ENCODE data around the gene ZBTB42.

ZBTB42 gene

DNA sequence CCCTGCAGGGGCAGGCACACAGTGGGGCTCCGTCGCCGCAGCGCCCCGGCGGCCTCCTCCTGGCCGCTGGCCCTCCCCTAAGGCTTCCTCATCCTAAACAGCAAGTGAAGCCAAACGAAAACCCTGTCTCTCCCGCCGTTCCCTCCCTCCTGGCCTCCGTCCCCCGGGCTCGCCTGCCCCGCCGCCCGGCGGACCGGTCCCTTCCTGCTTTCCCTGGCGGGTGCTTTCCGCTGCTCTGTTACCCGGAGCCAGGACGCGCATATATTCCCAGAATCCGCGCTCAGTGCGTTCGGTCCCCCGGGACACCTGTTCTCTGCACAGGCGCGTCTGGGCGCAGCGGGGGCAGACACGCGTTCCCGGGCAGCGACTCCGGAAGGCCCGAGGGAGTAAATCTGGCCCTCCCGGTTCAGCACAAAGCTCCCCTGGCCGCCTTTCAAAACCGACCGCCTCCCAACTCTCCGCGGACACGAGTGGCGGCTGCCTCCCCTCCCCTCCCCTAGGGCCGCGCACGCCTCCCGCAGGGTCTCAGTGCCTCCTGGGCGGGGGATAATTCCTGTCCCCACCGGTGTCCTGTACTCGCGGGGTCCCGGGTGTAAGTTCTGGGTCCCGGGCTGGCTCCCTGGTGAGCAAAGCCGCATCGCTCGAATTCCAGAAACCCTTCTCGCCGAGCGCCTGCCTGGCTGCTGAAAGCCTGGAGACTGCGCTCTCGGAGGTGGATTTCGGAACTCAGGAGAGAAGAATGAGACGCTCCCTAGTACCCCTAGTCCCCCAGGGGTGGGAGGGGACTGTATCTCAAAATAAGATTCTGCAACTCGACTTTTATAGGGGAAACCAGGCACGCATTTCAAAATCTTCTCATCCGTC, 42.8 kb downstream of the ZBTB42 start:
- no peak for DNase-seq (ENCODE audit: low read depth)

DNA sequence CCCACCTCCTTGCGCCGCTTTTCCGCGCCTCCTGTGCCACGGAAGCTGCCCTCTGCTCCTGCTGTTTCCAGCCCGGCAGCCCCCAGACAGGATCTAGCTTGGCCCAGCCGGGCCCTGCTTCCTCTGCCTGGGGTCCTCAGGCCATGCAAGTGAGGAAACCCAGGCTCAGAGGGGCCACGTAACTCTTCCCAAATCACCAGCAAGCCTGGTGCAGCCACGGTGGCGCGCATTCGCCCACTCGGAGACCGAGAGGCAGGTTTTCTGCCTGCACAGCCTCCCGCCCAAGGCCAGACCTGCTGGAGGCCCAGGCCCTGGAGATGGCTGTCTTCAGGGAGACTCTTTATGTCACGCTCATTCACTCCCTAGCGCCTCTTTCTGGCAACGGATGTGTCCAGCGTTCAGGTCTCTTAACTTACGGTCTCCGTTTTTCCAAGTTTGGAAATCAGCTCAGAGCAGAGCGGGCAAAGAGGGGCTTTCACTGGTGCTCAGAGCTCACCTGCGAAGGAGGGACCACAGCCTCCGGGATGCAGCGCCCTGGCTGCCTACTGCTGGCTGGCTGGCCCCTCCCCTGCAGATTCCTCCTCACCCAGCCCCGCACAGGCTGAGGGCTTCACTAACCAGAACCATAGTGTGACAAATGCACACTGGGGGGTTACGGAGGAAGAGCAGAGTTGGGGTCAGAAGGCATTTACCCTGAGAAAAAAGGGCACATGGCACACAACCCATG, 43.6 kb downstream of the ZBTB42 start:
- DNase-seq (ENCODE audit: low read depth) = no peak

DNA sequence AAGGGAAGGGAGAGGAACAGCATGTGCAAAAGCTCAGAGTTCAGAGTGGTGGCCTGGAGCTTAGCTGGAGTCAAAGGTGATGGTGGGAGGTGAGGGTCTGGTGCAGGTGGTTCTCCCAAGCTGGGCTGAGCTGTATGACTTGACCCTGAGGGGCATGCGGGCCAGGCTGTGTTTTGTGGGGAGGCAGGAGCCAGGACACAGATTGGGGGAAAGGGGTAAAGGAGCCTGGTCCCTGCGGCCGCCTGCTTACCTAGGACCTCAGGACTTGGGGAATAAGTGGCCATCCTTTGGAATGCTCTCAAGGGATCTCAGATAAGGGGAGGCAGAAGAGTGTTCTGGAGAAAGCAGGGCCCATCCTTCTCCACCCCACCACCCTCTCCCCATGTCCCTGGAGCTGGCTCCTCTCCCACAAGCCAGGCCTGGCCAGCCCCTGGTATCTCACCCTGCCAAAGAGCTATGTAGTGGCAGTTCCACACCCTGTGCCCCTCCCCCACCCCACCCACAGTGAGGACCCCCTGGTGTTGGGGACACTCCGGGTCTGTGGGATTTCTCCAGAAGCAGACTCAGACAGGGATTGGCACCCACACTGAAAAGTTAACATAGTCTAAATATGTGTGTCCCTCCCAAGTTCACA, 44.2 kb downstream of the ZBTB42 start:
- DNase-seq (ENCODE audit: low read depth) = no peak

- no peak for DNase-seq (ENCODE audit: low read depth)
Observed at GRCh38 chr14:104845834-104846441, 45.0 kb downstream of the ZBTB42 start.

DNA sequence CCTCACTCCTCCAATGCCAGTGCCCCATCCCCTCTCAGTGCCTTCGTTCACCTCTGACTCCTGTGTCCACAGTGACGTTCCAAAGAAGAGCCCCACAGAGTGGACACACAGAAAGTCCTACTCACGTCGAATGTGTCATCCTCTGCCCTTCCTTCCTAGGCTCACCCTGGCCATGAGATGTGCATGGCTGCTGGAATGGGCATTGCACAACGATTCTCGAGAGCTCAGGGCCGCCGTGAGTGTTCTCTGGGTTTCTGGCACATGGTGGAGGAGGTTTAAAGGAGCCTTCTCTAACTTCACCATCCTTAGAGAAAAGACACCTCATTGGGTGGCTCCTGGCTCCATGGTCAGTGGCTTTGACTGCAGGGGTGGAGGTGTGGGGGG, 51.4 kb downstream of the ZBTB42 start:
- DNase-seq (ENCODE audit: low read depth) = peak; percentile 43

Measured in fibroblast of gingiva (primary cell).